ES-I3 (cell line): ENCODE measurements around the gene SRC.

ENCODE experiments used
- H3K36me3 ChIP-seq: 2 replicates; pipeline ENCODE4 v1.6.1; 2013; ENCODE audit warnings: mild to moderate bottlenecking, low read length, control low read depth, moderate library complexity; ENCODE audit not compliant: insufficient read depth
- H3K4me1 ChIP-seq: 2 replicates; pipeline ENCODE4 v1.6.1; 2013; ENCODE audit warnings: mild to moderate bottlenecking, control low read depth, low read length; ENCODE audit not compliant: insufficient read depth
- H3K9ac ChIP-seq: 2 replicates; pipeline ENCODE4 v1.6.1; 2013; ENCODE audit warnings: low read depth, mild to moderate bottlenecking, low read length, moderate library complexity
- H3K9me3 ChIP-seq: 2 replicates; pipeline ENCODE4 v1.6.1; 2013; ENCODE audit warnings: mild to moderate bottlenecking, low read length, moderate library complexity; ENCODE audit not compliant: control insufficient read depth, insufficient read depth

Gene SRC

DNA sequence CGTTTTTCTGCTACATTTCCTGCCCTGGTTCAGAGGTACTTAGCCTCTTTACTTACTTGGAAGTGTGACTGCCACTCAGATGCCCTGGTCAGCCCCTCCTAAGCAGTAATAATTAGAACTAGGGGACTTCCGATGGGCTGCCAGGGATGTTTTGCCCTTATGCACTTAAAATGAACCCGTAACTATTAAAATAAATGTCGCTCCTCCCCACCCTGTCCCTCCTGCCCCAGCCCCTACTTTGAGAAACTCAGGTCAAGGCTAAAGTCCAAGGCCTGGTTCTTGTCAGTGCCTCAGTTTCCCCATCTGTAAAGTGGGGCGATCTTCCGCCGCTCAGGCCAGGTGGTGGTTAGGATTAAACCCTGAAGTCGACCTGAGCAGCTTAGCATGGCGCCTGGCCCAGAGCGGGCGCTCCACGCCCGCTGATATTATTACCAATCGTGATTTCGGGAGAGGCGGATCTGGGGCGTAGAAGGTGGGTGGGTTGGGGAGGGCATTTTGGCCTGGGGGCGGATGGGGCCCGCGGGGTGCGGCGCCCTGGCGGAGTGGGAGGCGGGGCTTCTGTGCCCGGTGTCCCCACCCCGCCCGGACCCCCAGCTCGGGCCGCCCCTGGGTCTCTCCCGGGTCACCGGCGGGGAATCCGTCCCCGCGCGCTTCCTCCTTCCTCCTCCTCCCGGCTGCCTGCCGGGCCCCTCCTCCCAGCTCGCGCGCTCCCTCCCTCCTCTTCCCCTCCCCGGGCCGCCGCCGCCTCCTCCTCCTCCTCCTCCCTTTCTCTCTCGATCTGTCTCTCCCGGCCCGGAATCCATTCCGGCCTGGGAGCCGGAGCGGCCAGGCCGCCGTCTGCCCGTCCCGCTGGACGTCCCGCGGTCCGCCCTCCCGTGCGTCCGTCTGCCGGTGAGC is at the start of gene SRC:
TSS of gene SRC (plus strand) at position 802 of the 897 bp plus-strand sequence. CDS start 38,014 bp downstream, outside the sequence.
- peaks cover 14% of the 10 kb centered on the region; the same call in 1 of the 2 replicates for H3K4me1 ChIP-seq
- no peaks in the 10 kb centered on the region for H3K9me3 ChIP-seq
- peak within 1 kb of the TSS; percentile 68 for H3K9ac ChIP-seq
- H3K36me3 ChIP-seq: no peaks in the 10 kb centered on the region

DNA sequence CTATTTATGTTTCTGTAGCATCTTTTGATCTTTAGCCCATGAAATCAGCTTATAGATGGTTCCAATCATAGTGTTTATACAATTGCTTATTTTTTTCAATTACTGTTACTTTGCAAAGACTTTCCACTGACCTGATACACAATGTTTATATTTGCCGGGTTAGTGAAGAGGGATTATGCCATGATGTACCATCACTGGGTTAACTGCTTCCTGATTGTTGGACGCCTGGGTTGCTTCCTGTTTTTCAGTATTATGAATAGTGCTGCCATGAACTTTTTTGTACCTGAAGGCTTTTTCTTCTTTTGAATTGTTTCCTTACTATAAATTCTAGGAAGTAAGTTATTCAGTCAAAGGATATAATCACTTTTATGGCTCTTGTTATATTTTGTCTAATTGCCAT is 49.6 kb upstream of the SRC start:
- no peak overlapping the region for H3K9ac ChIP-seq
- H3K4me1 ChIP-seq: peaks cover 9% of the 10 kb centered on the region; the same call in 1 of the 2 replicates
- H3K36me3 ChIP-seq: peaks cover 8% of the 10 kb centered on the region
- H3K9me3 ChIP-seq: 0 out of 2 replicates have a peak, but pooled peaks cover 2% of the 10 kb centered on the region

DNA sequence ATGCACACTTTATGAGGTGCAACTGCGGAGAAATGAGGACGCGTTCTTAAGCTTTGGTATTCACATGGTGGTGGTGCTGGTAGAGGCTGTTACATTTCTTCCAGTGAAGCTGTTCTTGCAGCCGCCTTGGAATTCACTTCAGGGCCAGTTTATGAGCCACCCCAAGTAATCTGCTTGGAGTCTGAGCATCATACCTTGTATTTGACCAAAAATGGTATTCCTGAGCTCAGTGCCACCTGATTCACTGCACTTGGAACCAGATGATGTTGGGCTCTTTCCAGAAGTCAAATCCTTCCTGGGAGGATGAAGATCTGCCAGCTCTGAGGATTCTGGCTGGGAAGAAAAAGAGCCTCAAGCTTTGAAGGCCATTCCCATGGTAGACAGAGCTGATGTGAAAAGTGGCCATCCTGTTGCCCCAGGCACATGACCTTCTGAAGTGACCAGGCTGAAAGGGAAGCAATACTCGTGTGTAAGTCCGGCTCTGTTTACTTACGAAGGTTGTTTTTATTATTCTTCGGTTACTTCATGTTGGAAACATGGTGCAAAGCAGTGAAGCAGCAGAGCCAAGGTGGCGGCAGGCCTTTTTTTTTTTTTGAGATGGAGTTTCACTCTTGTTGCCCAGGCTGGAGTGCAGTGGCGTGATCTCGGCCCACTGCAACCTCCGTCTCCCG is 48.7 kb upstream of the SRC start:
- H3K4me1 ChIP-seq: peaks cover 9% of the 10 kb centered on the region; the same call in 1 of the 2 replicates
- peaks cover 10% of the 10 kb centered on the region; the same call in 1 of the 2 replicates for H3K36me3 ChIP-seq
- no peak overlapping the region for H3K9ac ChIP-seq
- H3K9me3 ChIP-seq: 0 out of 2 replicates have a peak, but pooled peaks cover 2% of the 10 kb centered on the region

DNA sequence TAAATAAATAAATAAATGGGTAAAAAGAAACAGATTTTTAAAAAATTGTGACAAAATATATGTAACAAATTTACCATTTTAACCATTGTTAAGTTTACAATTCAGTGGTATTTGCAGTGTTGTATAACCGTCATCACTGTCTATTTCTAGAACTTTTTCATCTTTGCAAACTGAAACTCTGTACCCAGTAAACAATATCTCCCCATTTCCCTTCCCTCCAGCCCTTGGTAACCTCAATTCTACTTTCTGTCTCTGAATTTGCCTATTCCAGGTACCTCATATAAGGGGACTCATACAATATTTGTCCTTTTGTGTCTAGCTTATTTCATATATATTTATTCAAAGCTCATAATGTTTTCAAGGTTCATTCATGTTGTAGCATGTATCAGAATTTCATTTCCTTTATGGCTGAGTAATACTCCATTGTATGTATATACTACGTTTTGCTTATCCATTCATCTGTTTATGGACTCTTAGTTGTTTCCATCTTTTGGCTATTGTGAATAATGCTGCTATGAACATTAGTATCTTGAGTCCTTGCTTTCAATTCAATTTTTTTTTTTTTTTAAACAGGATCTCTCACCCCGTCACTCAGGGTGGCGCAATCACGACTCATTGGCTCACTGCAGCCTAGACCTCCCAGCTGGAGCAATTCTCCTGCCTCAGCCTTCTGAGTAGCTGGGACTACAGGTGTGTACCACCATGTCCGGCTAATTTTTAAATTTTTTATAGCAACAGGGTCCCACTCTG is 47.6 kb upstream of the SRC start:
- Histone ChIP-seq H3K4me1 (peaks cover 9% of the 10 kb centered on the region; the same call in 1 of the 2 replicates), H3K9ac (no peak overlapping the region), H3K36me3 (peaks cover 8% of the 10 kb centered on the region), H3K9me3 (0 out of 2 replicates have a peak, but pooled peaks cover under 1% of the 10 kb centered on the region)

DNA sequence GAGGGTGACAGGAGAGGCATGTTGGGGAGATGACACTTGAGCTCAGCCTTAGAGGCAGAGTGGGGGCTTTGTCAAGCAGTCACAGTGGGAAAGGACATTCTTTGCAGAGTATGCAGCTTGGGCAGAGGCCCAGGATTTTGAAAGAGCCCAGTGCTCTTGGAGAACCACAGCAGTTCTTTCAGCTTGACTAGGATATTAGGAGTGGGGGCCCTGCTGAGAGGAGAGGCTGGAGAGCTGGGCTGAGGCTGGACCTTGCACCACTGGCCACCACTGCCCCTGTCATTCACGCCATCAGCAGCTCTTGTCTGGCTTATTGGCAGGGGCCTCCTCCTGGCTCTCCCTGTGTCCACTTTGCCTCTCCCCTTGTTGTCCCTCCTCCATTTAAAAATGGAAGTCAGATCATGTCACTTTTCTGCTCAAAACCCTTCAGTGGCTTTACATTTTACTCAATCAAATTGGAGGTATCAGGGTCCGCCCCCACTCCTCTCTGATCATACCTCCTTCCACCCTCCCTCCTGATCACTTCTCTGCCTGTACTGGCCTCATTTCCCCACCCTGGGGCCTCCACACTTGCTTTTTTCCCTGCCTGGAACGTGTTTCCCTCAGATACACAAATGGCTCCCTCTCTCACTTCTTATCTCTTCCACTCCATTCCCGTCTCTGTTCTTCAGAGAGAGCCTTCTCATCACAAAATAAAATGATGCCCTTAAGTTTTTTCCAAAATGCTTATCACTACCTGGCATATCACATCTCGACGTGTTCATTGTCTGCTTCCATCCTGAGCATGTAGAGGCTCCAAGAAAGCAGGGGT is 46.0 kb upstream of the SRC start:
- H3K9ac ChIP-seq: no peak overlapping the region
- no peaks in the 10 kb centered on the region for H3K9me3 ChIP-seq
- peaks cover 9% of the 10 kb centered on the region; the same call in 1 of the 2 replicates for H3K4me1 ChIP-seq
- H3K36me3 ChIP-seq: peaks cover 15% of the 10 kb centered on the region

DNA sequence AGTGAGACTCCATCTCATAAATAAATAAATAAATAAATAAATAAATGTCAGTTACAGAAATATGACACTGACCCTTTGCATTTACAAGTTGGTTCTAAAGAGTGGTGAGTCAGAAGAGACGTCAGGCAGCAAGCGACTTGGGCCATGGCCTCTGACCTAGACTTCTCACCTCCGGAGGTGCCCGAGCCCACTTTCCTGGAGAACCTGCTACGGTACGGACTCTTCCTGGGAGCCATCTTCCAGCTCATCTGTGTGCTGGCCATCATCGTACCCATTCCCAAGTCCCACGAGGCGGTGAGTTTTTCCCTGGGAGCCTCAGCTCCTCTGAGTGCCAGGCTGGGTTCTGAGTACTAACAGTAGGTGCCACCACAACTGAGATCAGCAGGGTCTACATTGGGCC is 44.8 kb upstream of the SRC start:
- Histone ChIP-seq H3K36me3 (peaks cover 17% of the 10 kb centered on the region), H3K9me3 (no peaks in the 10 kb centered on the region), H3K4me1 (no peaks in the 10 kb centered on the region), H3K9ac (no peak overlapping the region)

DNA sequence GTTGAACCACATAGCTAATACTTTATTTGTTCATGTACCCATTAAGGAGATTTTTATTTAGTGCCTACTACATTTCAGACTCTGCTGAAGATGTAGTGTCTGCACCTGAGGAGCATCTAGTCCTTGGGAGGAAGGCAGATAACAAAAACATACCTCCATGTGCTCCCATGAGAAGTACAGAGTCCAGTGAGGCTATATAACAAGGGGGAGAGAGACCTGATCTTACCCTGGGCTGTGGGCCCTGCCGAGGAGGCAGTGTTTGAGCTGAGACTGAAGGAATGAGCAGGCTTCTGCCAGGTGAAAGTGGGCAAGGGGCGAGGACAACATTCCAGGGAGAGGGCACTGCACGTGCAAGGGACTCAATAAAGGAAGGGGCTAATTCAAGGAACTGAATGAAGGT is 44.4 kb upstream of the SRC start:
- no peaks in the 10 kb centered on the region for H3K9me3 ChIP-seq
- peaks cover 19% of the 10 kb centered on the region for H3K36me3 ChIP-seq
- no peak overlapping the region for H3K9ac ChIP-seq

DNA sequence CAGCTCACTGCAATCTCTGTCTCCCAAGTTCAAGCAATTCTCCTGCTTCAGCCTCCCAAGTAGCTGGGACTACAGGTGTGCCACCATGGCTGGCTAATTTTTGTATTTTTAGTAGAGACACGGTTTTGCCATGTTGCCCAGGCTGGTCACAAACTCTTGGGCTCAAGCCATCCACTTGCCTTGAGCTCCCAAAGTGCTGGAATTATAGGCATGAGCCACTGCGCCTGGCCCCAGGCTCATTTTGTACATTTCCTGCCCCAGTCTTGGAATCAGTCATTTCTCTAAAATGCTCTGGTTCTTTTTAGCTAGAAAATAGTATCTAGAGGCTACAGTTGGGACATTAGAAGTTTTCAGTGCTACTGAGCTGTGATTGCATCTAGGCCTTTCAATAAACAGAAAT is 43.0 kb upstream of the SRC start:
- no peaks in the 10 kb centered on the region for H3K9me3 ChIP-seq
- no peak overlapping the region for H3K9ac ChIP-seq
- H3K36me3 ChIP-seq: peaks cover 19% of the 10 kb centered on the region
- H3K4me1 ChIP-seq: no peaks in the 10 kb centered on the region

More for the DNA sequence above, 44.4 kb upstream of the SRC start:
- H3K4me1 ChIP-seq: no peaks in the 10 kb centered on the region

DNA sequence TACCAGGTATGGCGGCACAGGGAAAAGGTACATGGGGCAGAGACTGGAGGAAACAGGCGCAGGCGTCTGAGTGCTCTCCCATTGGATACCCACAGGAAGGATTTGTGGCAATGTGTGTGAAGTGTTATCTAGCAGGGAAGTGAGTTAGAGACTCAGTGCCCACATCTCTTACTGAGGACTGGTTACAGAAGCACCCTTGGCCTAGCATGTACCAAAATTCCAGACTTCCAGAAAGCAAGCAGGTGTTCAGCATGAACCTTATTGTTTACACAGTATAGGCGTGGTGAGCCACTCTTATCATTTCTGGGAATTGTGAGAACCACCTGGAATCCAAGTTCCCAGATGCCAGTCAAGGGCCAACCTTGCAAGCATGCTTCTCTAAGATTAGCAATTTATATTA is 42.3 kb upstream of the SRC start:
- H3K9ac ChIP-seq: no peak overlapping the region
- peaks cover 19% of the 10 kb centered on the region for H3K36me3 ChIP-seq
- no peaks in the 10 kb centered on the region for H3K9me3 ChIP-seq
- no peaks in the 10 kb centered on the region for H3K4me1 ChIP-seq

DNA sequence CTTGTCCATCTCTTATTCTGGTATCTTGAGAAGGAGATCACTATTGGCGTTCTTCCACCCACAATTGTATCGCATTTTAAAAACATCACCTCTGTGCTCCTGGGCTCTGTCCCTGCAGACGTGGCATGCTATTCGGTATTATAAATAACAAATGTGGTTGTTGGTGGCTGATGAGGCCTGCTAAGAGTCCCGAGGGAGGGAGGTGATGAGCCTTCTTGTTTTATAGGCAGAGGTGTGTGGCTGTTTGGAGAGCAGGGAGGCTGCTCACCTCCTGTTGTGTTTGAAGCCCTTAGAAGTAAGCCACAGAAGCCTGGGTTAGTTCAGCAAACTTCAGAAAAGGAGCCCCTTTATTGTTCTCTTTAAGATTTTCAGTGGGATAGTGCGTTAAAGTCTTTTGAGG is 40.9 kb upstream of the SRC start:
- Histone ChIP-seq H3K9me3 (no peaks in the 10 kb centered on the region), H3K36me3 (peaks cover 19% of the 10 kb centered on the region), H3K4me1 (no peaks in the 10 kb centered on the region), H3K9ac (no peak overlapping the region)

DNA sequence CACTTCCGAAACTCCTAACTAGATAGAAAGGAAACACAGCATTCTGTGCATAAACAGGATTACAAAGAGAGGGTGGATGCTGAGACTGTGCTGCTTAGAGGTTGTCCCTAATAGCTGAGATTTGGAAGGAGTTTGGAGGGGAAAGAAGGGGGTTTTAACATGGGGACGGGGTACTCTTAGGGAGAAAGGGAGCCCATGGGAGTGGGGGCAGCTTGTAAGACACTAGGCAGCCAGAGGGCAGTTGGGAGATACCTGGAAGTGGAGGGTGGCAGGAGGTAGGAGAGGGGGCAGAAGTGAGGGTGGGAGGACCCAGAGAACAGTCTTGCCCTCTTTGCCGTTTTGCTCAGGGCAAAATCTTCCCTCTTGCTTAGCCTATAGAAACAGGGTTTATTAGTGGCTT is 40.1 kb upstream of the SRC start:
- Histone ChIP-seq H3K9ac (no peak overlapping the region), H3K4me1 (no peaks in the 10 kb centered on the region), H3K9me3 (no peaks in the 10 kb centered on the region), H3K36me3 (peaks cover 19% of the 10 kb centered on the region)

DNA sequence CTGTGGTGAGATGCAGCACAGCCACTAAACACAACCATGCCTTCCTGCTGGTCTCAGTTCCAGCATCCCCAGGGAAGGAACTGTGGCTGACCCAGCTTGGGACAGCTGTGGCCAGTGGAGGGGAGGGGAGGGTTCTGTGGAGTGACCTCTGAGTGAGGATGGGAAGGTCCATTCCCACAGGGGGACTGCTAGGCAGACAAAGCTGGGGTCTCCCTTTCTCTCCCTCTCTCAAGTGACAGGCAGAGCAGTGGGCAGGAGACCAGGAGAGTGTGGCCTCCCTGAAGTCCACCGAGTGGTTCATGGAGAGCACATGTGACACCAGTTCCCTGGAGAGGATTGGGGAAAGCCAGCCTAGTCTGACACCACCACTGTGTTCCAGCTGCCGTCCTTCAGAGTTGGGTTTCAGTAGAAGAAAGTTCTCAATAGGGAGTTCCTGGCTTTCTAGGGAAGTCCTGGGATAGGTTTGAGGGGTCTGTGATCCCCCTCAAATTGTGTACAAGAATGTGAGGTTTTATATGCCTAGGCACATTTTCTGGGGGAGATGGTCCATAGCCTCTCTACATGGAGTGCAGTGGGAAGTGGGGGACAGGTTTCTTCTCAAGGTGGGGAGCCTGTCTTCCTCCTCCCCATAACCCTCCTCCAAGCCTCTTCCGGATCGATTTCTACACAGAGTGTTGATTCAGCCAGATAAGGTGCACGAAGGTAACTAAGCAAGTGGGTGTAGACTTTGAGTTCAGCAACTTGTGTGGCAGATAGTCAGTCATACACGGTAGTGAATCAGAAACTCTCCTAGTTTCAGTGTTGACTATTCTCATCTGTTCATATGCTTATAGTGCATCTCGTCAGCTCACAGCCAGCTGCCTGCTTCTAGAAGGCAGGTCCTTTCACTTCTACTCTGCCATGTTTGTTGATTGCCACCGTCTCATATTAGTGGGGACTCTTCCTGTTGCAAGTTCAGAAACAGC is 37.6 kb upstream of the SRC start:
- Histone ChIP-seq H3K4me1 (no peaks in the 10 kb centered on the region), H3K9ac (no peak overlapping the region), H3K36me3 (peaks cover 14% of the 10 kb centered on the region), H3K9me3 (no peaks in the 10 kb centered on the region)

DNA sequence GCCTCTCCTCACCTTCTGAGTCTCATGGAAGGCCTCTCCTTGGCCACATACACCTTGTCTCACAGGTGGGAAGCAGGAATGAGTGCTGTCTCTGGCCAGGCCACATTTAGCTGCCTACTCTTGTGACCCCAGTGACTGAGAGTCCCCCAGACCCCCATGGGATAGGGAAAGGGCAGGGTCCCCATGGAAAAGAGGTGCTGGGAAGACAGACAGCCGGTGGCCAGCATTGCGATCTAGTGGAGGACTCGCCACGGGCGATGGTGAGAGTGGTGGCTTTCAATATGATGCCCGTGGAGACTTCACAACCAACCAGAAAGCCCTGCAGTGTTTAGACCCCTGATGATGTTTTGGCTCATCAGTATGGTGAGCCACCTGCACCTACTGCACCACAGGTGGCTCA is 36.6 kb upstream of the SRC start:
- no peak overlapping the region for H3K9ac ChIP-seq

More for the DNA sequence above, 36.6 kb upstream of the SRC start:
- H3K9me3 ChIP-seq: no peaks in the 10 kb centered on the region
- peaks cover 10% of the 10 kb centered on the region; the same call in 1 of the 2 replicates for H3K36me3 ChIP-seq
- peaks cover 7% of the 10 kb centered on the region; the same call in 1 of the 2 replicates for H3K4me1 ChIP-seq
